Spinal cord (tissue), 10 donors: Measurements from ENCODE around the gene PPP2R5B. TPM values are rescaled to one million over a fixed set of nuclear protein-coding genes. Genes with fewer than 3 reads are reported as not detected.

ENCODE experiments used
- DNase-seq, 6 donors: peaks; one replicate each; pipeline versions ENCODE4 v3.0.0 to v3.0.0-alpha.2; 2013 to 2015; ENCODE audit warnings: low spot score in 6 of 6, low read depth in 4 of 6
- H3K27ac ChIP-seq: one replicate; pipeline ENCODE4 v1.5.1; 2013; ENCODE audit warnings: low read depth, low read length, control low read depth
- H3K27me3 ChIP-seq: one replicate; pipeline ENCODE4 v1.6.1; 2013; ENCODE audit warnings: low read length; ENCODE audit not compliant: control insufficient read depth, insufficient read depth
- H3K36me3 ChIP-seq: one replicate; pipeline ENCODE4 v1.6.1; 2013; ENCODE audit warnings: low read length; ENCODE audit not compliant: control insufficient read depth, insufficient read depth
- H3K4me1 ChIP-seq: one replicate; pipeline ENCODE4 v1.6.1; 2013; ENCODE audit warnings: low read length; ENCODE audit not compliant: control insufficient read depth, insufficient read depth
- H3K4me3 ChIP-seq: one replicate; pipeline ENCODE4 v1.5.1; 2013; ENCODE audit warnings: low read depth, low read length, control low read depth
- H3K9me3 ChIP-seq: one replicate; pipeline ENCODE4 v1.6.1; 2013; ENCODE audit warnings: low read length; ENCODE audit not compliant: control insufficient read depth, insufficient read depth
- WGBS: methylation state at CpG from one replicate; pipeline ENCODE4 v1.1.5; 2013; ENCODE audit warnings: missing lambda C conversion rate; ENCODE audit not compliant: insufficient coverage; 5-methylcytosine and 5-hydroxymethylcytosine counted together
- polyA plus RNA-seq, 2 donors: library from polyadenylated mRNA; unstranded; fragments of 120-200 nt; gene quantifications; one replicate each; pipeline ENCODE4 v1.2.1, GENCODE V29; 2013; ENCODE audit not compliant: insufficient read length in 2 of 2
- total RNA-seq, 2 donors: library from RNA; depleted of rRNA in 1 of 2; stranded (reverse); fragments of 120-200 nt in 1 of 2; fragments of >200 nt in 1 of 2; gene quantifications; one replicate each; pipeline versions ENCODE4 v1.2.3 to v1.2.4, GENCODE V29; 2013 to 2014
- donor health status: healthy.

Gene PPP2R5B
- total and polyA plus RNA-seq, 4 donors = 26.3 to 99.8 (median 68.2) TPM

- no peaks in the 10 kb centered on the region for H3K27me3 ChIP-seq
- no peaks in the 10 kb centered on the region for H3K4me1 ChIP-seq
- H3K36me3 ChIP-seq = peaks cover 67% of the 10 kb centered on the region
- no peak overlapping the region for H3K27ac ChIP-seq
- H3K9me3 ChIP-seq = no peaks in the 10 kb centered on the region
- 92% methylated on average over 38 of the region's 39 CpGs for WGBS
- H3K4me3 ChIP-seq = no peak overlapping the region
- no peak for DNase-seq
These were observed 29.6 kb upstream of the PPP2R5B start for GRCh38 chr11:64894812-64895452.

- DNase-seq = no peak
- Histone ChIP-seq H3K36me3 (peaks cover 83% of the 10 kb centered on the region), H3K27ac (no peak overlapping the region), H3K4me3 (no peak overlapping the region), H3K4me1 (no peaks in the 10 kb centered on the region), H3K9me3 (no peaks in the 10 kb centered on the region), H3K27me3 (no peaks in the 10 kb centered on the region)
- WGBS = 96% methylated on average over 11 of the region's 14 CpGs
These were observed 28.0 kb upstream of the PPP2R5B start for GRCh38 chr11:64896448-64897022.

GRCh38 chr11:64897381-64898075 is 27.0 kb upstream of the PPP2R5B start:
- no peak for DNase-seq

GRCh38 chr11:64898076-64898445 is 26.4 kb upstream of the PPP2R5B start:
- H3K27ac ChIP-seq = no peak overlapping the region
- H3K27me3 ChIP-seq = no peaks in the 10 kb centered on the region
- WGBS = 97% methylated on average over 7 of the region's 9 CpGs
- no peak for DNase-seq
- H3K36me3 ChIP-seq = peaks cover 98% of the 10 kb centered on the region
- no peak overlapping the region for H3K4me3 ChIP-seq
- no peaks in the 10 kb centered on the region for H3K4me1 ChIP-seq
- H3K9me3 ChIP-seq = no peaks in the 10 kb centered on the region

More at GRCh38 chr11:64897381-64898075, 27.0 kb upstream of the PPP2R5B start:
- H3K27me3 ChIP-seq = no peaks in the 10 kb centered on the region
- H3K4me1 ChIP-seq = no peaks in the 10 kb centered on the region
- peaks cover 93% of the 10 kb centered on the region for H3K36me3 ChIP-seq
- 97% methylated on average over 12 of the region's 19 CpGs for WGBS
- no peaks in the 10 kb centered on the region for H3K9me3 ChIP-seq
- no peak overlapping the region for H3K27ac ChIP-seq
- no peak overlapping the region for H3K4me3 ChIP-seq

GRCh38 chr11:64898541-64898940 is 25.9 kb upstream of the PPP2R5B start:
- no peaks in the 10 kb centered on the region for H3K9me3 ChIP-seq
- no peaks in the 10 kb centered on the region for H3K27me3 ChIP-seq
- no peak overlapping the region for H3K27ac ChIP-seq
- 96% methylated on average over 19 of the region's 19 CpGs for WGBS
- H3K36me3 ChIP-seq = peaks cover 100% of the 10 kb centered on the region
- no peak overlapping the region for H3K4me3 ChIP-seq
- no peaks in the 10 kb centered on the region for H3K4me1 ChIP-seq
- no peak for DNase-seq

GRCh38 chr11:64900263-64900678 is 24.2 kb upstream of the PPP2R5B start:
- H3K4me3 ChIP-seq = no peak overlapping the region
- H3K27me3 ChIP-seq = no peaks in the 10 kb centered on the region
- no peaks in the 10 kb centered on the region for H3K4me1 ChIP-seq
- H3K9me3 ChIP-seq = no peaks in the 10 kb centered on the region
- WGBS = 91% methylated on average over 14 of the region's 14 CpGs
- no peak overlapping the region for H3K27ac ChIP-seq
- peaks cover 96% of the 10 kb centered on the region for H3K36me3 ChIP-seq
- no peak for DNase-seq

- WGBS = 96% methylated on average over 17 of the region's 17 CpGs
- no peak for DNase-seq
- Histone ChIP-seq H3K4me1 (no peaks in the 10 kb centered on the region), H3K27ac (no peak overlapping the region), H3K27me3 (no peaks in the 10 kb centered on the region), H3K36me3 (peaks cover 96% of the 10 kb centered on the region), H3K9me3 (no peaks in the 10 kb centered on the region), H3K4me3 (no peak overlapping the region)
These were observed 23.7 kb upstream of the PPP2R5B start for GRCh38 chr11:64900774-64901173.

GRCh38 chr11:64902102-64902900 is 22.2 kb upstream of the PPP2R5B start:
- no peaks in the 10 kb centered on the region for H3K27me3 ChIP-seq
- WGBS = 88% methylated on average over 24 of the region's 30 CpGs
- DNase-seq = no peak
- no peaks in the 10 kb centered on the region for H3K9me3 ChIP-seq
- H3K4me1 ChIP-seq = no peaks in the 10 kb centered on the region
- H3K27ac ChIP-seq = no peak overlapping the region
- H3K36me3 ChIP-seq = peaks cover 96% of the 10 kb centered on the region
- H3K4me3 ChIP-seq = no peak overlapping the region

- DNase-seq = no peak
- H3K4me1 ChIP-seq = no peaks in the 10 kb centered on the region
- H3K9me3 ChIP-seq = no peaks in the 10 kb centered on the region
- H3K36me3 ChIP-seq = peaks cover 94% of the 10 kb centered on the region
- H3K4me3 ChIP-seq = no peak overlapping the region
- WGBS = 94% methylated on average over 23 of the region's 23 CpGs
- H3K27ac ChIP-seq = no peak overlapping the region
- H3K27me3 ChIP-seq = no peaks in the 10 kb centered on the region
These were observed 21.1 kb upstream of the PPP2R5B start for GRCh38 chr11:64903291-64903833.
